HepG2 (cell line): Measurements from ENCODE around the gene ALOX5.

Experiments used
- BHLHE40 ChIP-seq: IDR thresholded peaks from 2 replicates; pipeline ENCODE4 v1.6.1; 2011; ENCODE audit warnings: low read length, improper control_type of control experiment
- EP300 ChIP-seq, 3 experiments: sonication (generic) in 1 of 3; formaldehyde crosslinking in 1 of 3; IDR thresholded peaks; 2 replicates each; pipeline versions ENCODE4 v1.5.1 to v1.6.1; 2011 to 2020; ENCODE audit warnings: low read depth in 2 of 3, low read length in 2 of 3, borderline replicate concordance in 1 of 3, improper control_type of control experiment in 1 of 3, mild to moderate bottlenecking in 1 of 3, missing genetic modification reagents in 1 of 3, moderate library complexity in 1 of 3
- ETV6 ChIP-seq: sonication (generic); formaldehyde crosslinking; conservative IDR thresholded peaks from 2 replicates; pipeline ENCODE4 v1.4.0; 2020; ENCODE audit warnings: missing genetic modification reagents
- POLR2AphosphoS2 ChIP-seq: IDR thresholded peaks from 2 replicates; pipeline ENCODE4 v1.6.1; 2011; ENCODE audit warnings: low read depth, low read length, improper control_type of control experiment
- ZNF205 ChIP-seq: IDR thresholded peaks from 2 replicates; pipeline ENCODE4 v1.6.1; 2018; ENCODE audit warnings: missing biosample characterization, missing genetic modification reagents
- ZNF274 ChIP-seq: sonication (generic); formaldehyde crosslinking; IDR thresholded peaks from 2 replicates; pipeline ENCODE4 v1.5.1; 2020; ENCODE audit warnings: mild to moderate bottlenecking, missing genetic modification reagents
- ZNF30 ChIP-seq: sonication (generic); formaldehyde crosslinking; IDR thresholded peaks from 2 replicates; pipeline ENCODE4 v1.5.0; 2020; ENCODE audit warnings: mild to moderate bottlenecking, missing genetic modification reagents
- ZNF780A ChIP-seq: sonication (generic); formaldehyde crosslinking; IDR thresholded peaks from 2 replicates; pipeline ENCODE4 v1.8.0; 2022; ENCODE audit warnings: mild to moderate bottlenecking, missing genetic modification reagents, moderate library complexity
- TF ChIP-seq, protein P1 (sequence below): IDR thresholded peaks from 2 replicates; pipeline ENCODE4 v1.6.1; 2012; ENCODE audit warnings: inconsistent platforms
- TF ChIP-seq, protein P2 (sequence below): sonication (generic); formaldehyde crosslinking; IDR thresholded peaks from 2 replicates; pipeline ENCODE4 v1.5.0; 2020; ENCODE audit warnings: mild to moderate bottlenecking, missing genetic modification reagents, moderate library complexity

DNA sequence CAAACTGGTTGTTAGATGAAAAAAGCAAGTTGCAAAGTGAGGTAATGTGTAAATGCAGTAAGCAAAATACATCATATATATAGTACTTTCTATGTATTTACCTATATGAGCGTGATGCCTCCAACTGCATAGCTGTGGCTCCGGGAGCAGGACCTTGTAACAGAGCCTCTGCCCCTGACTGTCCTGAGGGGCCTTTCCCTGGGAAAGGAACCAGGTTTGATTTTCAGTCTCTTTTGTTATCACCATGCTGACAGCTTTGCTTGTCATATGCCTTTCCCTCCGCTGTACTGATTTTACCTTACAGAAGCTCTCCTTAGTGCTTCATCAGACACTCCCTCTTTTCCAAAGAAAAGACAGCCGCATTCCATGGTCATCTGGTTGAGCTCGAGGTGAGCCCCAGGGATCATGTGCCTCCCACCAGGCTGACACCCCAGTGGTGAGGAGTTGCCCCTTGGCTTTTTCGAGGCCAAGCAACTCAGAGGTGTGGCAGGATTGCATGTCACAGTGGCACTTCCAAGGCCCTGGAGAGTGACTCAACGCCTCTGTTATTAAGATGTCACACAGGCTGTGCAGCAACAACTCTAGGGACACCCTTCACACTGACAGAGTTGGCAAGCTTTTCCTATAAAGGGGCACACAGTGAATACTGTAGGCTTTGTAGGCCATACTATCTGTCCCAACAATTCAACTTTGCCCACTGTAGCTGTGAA lies 78.9 kb downstream of the ALOX5 start:
- TF ChIP-seq ETV6 (CRISPR knock-in tag) (no peak), ZNF780A (CRISPR knock-in tag) (no peak), ZNF274 (CRISPR knock-in tag) (no peak), ZNF205 (CRISPR knock-in tag) (no peak), ZNF30 (CRISPR knock-in tag) (no peak), POLR2AphosphoS2 (no peak), BHLHE40 (no peak), EP300 (IDR thresholded peaks at IDR 0.05; ENCODE audit: low read depth in 2 of 2, low read length in 2 of 2) (no peak), EP300 (CRISPR knock-in tag; IDR thresholded peaks at IDR 0.05; ENCODE audit: borderline replicate concordance) (no peak)
- TF ChIP-seq, protein P1, sequence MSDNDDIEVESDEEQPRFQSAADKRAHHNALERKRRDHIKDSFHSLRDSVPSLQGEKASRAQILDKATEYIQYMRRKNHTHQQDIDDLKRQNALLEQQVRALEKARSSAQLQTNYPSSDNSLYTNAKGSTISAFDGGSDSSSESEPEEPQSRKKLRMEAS = no peak
- TF ChIP-seq, protein P2, sequence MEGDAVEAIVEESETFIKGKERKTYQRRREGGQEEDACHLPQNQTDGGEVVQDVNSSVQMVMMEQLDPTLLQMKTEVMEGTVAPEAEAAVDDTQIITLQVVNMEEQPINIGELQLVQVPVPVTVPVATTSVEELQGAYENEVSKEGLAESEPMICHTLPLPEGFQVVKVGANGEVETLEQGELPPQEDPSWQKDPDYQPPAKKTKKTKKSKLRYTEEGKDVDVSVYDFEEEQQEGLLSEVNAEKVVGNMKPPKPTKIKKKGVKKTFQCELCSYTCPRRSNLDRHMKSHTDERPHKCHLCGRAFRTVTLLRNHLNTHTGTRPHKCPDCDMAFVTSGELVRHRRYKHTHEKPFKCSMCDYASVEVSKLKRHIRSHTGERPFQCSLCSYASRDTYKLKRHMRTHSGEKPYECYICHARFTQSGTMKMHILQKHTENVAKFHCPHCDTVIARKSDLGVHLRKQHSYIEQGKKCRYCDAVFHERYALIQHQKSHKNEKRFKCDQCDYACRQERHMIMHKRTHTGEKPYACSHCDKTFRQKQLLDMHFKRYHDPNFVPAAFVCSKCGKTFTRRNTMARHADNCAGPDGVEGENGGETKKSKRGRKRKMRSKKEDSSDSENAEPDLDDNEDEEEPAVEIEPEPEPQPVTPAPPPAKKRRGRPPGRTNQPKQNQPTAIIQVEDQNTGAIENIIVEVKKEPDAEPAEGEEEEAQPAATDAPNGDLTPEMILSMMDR (CRISPR knock-in tag) = no peak
